GM18873 (cell line): ENCODE results near the gene C6orf52.
"Not testable (repeated sequence)": the region's sequence is repeated elsewhere in the genome, so short reads cannot be mapped to it uniquely, and the experiment has no call there.

Source experiments
- ATAC-seq: cut with Tn5 transposase; IDR thresholded peaks from one replicate; pipeline ENCODE4 v1.9.1; 2021; ENCODE audit warnings: mild to moderate bottlenecking, moderate library complexity, moderate number of reproducible peaks; ENCODE audit not compliant: unreplicated experiment, low FRiP score

Gene C6orf52

GRCh38 chr6:10694302-10695085, at the start of gene C6orf52, which contains the start of gene PAK1IP1:
Gene C6orf52 (minus strand): TSS chr6:10694616. CDS start chr6:10687550, 7,066 bp downstream.
Gene PAK1IP1 (plus strand): TSS chr6:10694972. CDS start chr6:10694986, 14 bp downstream.
- peak; percentile 98 for ATAC-seq

DNA sequence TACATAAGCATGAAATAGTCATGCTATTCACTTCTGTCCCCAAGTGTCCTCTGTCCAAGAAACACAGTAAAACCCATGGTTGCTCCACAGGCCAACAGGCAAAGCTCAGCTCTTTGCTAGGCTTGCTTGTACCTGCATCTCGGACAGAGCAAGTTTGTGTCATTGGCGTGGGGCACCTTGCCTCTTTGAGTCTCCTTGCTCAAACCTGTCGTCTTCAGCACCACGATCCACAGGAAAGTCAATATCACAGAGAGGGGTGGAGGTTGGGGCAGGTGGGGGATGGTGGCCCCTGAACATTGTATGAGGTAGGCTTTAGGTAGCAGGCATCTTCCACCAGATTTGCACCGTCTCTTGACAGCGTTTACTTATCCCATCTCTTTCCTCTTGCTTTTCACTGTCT, 49.1 kb upstream of the C6orf52 start:
- no peak for ATAC-seq

- no peak for ATAC-seq
Observed at GRCh38 chr6:10742251-10742650, 47.8 kb upstream of the C6orf52 start.

GRCh38 chr6:10741643-10742042, 47.2 kb upstream of the C6orf52 start:
- not testable (repeated sequence) for ATAC-seq

DNA sequence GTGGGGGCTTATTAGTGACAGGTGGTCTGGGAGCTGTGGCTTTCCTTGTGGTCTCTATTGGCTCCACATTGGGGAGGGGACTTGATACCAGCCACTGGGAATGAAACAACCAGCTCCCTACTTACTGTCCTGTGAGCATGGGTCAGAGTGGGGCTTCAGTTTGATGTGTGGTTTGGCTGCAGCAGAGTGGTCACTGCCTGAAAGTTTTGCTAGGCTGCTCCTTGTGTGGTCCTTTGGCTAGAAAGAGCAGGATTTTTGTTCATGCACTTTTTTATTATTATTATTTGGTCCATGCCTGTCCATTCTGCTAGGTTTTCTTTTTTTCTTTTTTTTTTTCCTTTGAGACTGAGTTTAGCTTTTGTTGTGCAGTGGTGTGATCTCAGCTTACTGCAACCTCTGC, 45.6 kb upstream of the C6orf52 start:
- no peak for ATAC-seq

DNA sequence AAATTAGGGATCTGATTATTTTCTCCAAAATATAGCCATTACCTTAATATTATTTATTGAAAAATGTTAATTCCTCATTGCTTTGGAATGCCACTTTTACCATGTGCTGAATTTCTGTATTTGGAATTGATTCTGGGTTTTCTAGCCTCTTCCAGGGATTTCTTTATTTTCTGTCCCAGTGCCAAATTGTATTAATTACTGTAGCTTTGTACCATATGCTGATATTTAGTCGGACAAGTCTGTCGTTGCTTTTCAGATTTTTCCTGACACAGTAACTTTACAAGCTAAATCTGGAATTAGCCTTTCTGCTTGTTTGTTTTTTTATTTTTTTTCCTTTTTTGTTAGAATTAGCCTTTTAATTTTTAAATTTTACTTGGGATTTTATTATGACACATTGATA, 42.3 kb upstream of the C6orf52 start:
- no peak for ATAC-seq

- ATAC-seq: no peak
Observed at GRCh38 chr6:10733863-10734262, 39.4 kb upstream of the C6orf52 start.

GRCh38 chr6:10733151-10733715, 38.8 kb upstream of the C6orf52 start:
- no peak for ATAC-seq

DNA sequence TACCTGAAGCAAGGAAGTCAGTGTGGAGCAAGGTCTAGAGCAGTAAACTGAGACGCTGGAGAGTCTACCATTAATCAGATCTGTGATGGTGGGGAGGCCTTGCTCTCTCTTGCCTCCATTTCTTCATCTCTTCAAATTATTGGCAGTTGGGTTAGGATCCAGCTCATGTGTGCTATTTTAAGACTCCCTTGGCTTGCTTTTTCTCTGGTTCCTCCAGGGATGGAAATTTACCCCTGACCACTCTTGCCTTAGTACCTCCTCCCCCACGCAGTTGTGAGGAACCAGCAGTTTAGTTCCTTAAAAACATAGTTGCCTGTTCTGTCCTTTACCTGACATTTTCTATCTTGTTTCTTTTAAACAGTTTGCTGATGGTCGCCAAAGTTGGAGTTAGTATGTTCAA, 35.8 kb upstream of the C6orf52 start:
- ATAC-seq: no peak

- ATAC-seq: no peak
Observed at GRCh38 chr6:10725716-10726115, 31.3 kb upstream of the C6orf52 start.

DNA sequence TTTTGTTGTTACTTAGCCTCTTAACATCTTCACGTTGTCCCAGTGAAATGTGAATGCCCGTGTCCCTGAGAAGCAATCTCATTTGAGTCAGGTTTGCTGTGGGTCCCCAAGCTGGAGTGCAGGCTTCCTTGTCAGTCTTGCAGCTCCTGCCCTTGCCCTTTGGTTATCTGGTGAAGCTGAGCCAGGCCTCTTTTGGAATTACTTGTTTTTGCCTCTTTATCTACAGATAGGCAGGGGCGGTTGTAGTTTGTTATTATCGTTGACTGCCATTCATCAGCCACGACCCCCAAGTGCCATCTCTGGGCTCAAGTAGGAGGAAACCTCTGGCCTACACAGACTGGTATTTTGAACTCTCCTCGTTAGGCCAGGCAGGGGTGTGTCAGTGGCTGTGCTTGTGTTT, 30.6 kb upstream of the C6orf52 start:
- ATAC-seq: no peak

GRCh38 chr6:10723567-10723881, 29.1 kb upstream of the C6orf52 start:
- ATAC-seq: no peak

GRCh38 chr6:10722820-10723566, 28.6 kb upstream of the C6orf52 start, which contains the start of gene TMEM14C:
Gene TMEM14C (plus strand): TSS chr6:10723070. CDS start chr6:10724614, 1,544 bp downstream.
- peak; percentile 89 for ATAC-seq

DNA sequence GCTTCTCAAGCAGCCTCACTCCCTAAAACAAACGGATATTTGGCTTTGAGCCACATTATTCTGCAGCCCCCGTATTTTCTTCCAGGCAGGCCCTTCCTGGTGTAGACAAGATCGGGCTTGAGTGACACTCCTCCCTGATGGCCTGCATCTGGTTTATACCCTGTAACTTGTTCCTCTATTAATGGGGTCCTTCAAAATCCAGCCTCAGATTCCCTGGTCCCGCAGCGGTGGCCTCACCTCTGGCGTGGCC, 28.1 kb upstream of the C6orf52 start:
- no peak for ATAC-seq

GRCh38 chr6:10721850-10722569, 27.6 kb upstream of the C6orf52 start:
- ATAC-seq: no peak

DNA sequence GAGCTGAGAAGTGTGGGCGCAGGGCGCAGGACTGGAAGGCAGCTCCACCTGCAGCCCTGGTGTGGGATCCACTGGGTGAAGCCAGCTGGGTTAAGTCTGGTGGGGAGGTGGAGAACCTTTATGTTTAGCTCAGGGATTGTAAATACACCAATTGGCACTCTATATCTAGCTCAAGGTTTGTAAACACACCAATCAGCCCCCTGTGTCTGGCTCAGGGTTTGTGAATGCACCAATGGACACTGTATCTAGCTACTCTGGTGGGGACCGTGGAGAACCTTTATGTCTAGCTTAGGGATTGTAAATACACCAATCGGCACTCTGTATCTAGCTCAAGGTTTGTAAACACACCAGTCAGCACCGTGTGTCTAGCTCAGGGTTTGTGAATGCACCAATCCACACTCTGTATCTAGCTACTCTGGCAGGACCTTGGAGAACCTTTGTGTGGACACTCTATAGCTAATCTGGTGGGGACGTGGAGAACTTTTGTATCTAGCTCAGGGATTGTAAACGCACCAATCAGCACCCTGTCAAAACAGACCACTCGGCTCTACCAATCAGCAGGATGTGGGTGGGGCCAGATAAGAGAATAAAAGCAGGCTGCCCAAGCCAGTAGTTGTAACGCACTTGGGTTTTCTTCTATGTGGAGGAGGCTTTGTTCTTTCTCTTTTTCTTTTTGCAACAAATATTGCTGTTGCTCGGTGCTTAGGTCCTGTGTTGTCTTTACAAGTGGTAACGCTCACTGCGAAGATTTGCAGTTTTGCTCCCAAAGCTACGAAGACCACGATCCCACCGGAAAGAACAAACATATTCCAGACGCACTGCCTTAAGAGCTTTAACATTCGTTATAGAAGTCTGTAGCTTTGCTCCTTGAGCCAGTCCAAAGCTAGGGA, 26.8 kb upstream of the C6orf52 start:
- not testable (repeated sequence) for ATAC-seq

DNA sequence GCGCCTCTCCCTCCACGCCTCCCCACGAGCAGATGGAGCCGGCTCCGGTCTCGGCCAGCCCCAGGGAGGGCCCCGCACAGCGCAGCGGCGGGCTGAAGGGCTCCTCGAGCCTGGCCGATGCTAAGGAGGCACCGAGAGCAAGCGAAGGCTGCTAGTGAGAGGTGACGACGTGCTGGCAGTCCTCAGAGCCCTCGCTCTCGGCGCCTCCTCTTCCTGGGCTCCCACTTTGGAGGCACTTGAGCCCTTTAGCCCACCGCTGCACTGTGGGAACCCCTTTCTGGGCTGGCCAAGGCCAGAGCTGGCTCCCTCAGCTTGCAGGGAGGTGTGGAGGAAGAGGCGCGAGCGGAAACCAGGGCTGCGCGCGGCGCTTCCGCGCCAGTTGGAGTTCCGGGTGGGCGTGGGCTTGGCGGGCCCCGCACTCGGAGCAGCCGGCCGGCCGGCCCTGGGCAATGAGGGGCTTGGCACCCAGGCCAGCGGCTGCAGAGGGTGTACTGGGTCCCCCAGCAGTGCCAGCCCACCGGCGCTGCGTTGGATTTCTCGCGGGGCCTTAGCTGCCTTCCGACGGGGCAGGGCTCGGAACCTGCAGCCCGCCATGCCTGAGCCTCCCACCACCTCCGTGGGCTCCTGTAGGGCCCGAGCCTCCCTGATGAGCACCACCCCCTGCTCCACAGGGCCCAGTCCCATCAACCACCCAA, 26.0 kb upstream of the C6orf52 start:
- peak; percentile 30 for ATAC-seq

DNA sequence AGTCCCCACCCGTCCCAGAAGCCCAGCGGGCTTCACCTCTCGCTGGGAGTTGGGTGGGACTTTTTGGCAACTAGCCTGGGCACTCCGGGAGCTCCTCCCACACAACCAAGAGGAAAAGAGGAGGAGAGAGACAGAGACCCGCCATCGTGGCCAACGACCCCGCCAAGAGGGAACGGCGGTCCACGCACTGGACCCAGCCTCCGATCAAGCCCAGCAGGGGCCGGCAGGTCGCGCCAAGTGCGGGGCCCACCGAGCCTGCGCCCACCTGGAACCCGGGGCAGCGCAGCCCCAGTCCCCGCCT, 25.5 kb upstream of the C6orf52 start:
- no peak for ATAC-seq

- ATAC-seq: no peak
Observed at GRCh38 chr6:10719296-10719963, 25.0 kb upstream of the C6orf52 start.
